ENCODE data around the gene WFDC10A.

- TF ChIP-seq CTCF (IDR thresholded peaks at IDR 0.05), result no peak
- no peak for TF ChIP-seq CDX4 (CRISPR knock-in tag; IDR thresholded peaks at IDR 0.05; ENCODE audit: borderline replicate concordance)
- TF ChIP-seq TP53 (CRISPR knock-in tag; IDR thresholded peaks at IDR 0.05), result no peak
- no peak for TF ChIP-seq HMGXB4 (CRISPR knock-in tag; IDR thresholded peaks at IDR 0.05)
- TF ChIP-seq EMX1 (CRISPR knock-in tag; IDR thresholded peaks at IDR 0.05), result no peak
- no peak for TF ChIP-seq JAZF1 (CRISPR knock-in tag; IDR thresholded peaks at IDR 0.05)
- no peak for TF ChIP-seq SP1 (CRISPR knock-in tag; conservative IDR thresholded peaks at IDR 0.05)
- no peak for TF ChIP-seq NFE2L1 (CRISPR knock-in tag; IDR thresholded peaks at IDR 0.05)
- no peak for TF ChIP-seq ZNF512 (CRISPR knock-in tag; IDR thresholded peaks at IDR 0.05; ENCODE audit: borderline replicate concordance)
- no peak for TF ChIP-seq NFYB (CRISPR knock-in tag; conservative IDR thresholded peaks at IDR 0.05; ENCODE audit: low read depth)
- TF ChIP-seq NR3C1 (CRISPR knock-in tag; conservative IDR thresholded peaks at IDR 0.05; ENCODE audit: low read depth), result no peak
- TF ChIP-seq ZBTB43 (CRISPR knock-in tag; IDR thresholded peaks at IDR 0.05), result no peak
- no peak for TF ChIP-seq MAX (CRISPR knock-in tag; IDR thresholded peaks at IDR 0.05)
- TF ChIP-seq ESRRA (CRISPR knock-in tag; IDR thresholded peaks at IDR 0.05; ENCODE audit: borderline replicate concordance), result no peak
These were observed 11.9 kb upstream of the WFDC10A start for GRCh38 chr20:45617591-45617990.

All from WTC11 (cell line).